HG03565 (cell line): ENCODE data around the gene SLC1A7.

Experiments used
- ATAC-seq: cut with Tn5 transposase; IDR thresholded peaks from one replicate; pipeline ENCODE4 v1.9.1; 2021; ENCODE audit warnings: mild to moderate bottlenecking, moderate library complexity; ENCODE audit not compliant: unreplicated experiment

SLC1A7 gene

GRCh38 chr1:53092659-53093450 is 49.6 kb downstream of the SLC1A7 start:
- no peak for ATAC-seq

GRCh38 chr1:53091841-53092645 is 50.4 kb downstream of the SLC1A7 start:
- ATAC-seq: no peak

GRCh38 chr1:53090227-53091147 is 52.0 kb downstream of the SLC1A7 start:
- no peak for ATAC-seq

- no peak for ATAC-seq
These were observed 52.8 kb downstream of the SLC1A7 start for GRCh38 chr1:53089478-53090226.

- no peak for ATAC-seq
These were observed 53.7 kb downstream of the SLC1A7 start for GRCh38 chr1:53088616-53089300.

- no peak for ATAC-seq
These were observed 54.8 kb downstream of the SLC1A7 start for GRCh38 chr1:53087332-53088285.

- ATAC-seq: no peak
These were observed 55.9 kb downstream of the SLC1A7 start for GRCh38 chr1:53086491-53087070.

- ATAC-seq: no peak
These were observed 57.0 kb downstream of the SLC1A7 start for GRCh38 chr1:53085405-53085804.

GRCh38 chr1:53084589-53084971 is 57.9 kb downstream of the SLC1A7 start:
- ATAC-seq: no peak

- no peak for ATAC-seq
These were observed 58.5 kb downstream of the SLC1A7 start for GRCh38 chr1:53083636-53084588.

GRCh38 chr1:53082826-53083455 is 59.5 kb downstream of the SLC1A7 start:
- no peak for ATAC-seq

GRCh38 chr1:53081384-53082066 is 60.9 kb downstream of the SLC1A7 start:
- ATAC-seq: no peak

- ATAC-seq: no peak
These were observed 61.7 kb downstream of the SLC1A7 start for GRCh38 chr1:53080769-53081168.

GRCh38 chr1:53080041-53080440 is 62.4 kb downstream of the SLC1A7 start:
- no peak for ATAC-seq

GRCh38 chr1:53079251-53079650 is 63.2 kb downstream of the SLC1A7 start:
- no peak for ATAC-seq
